HEK293 (cell line): Measurements from ENCODE around the gene GPATCH3.

Source experiments
- CTCF ChIA-PET: fragments of 350-600 bp; formaldehyde crosslinking; extraction: SDS; loops from one replicate; lab custom pipeline; 2021; ENCODE audit warnings: antibody characterized with exemption; lab: Yijun Ruan, JAX
- POLR2A ChIA-PET: fragments of 300-600 bp; formaldehyde crosslinking; extraction: SDS; loops from one replicate; lab custom pipeline; 2020; ENCODE audit warnings: antibody characterized with exemption, inconsistent platforms; lab: Yijun Ruan, JAX
- H3K27ac ChIP-seq: fragments of 200-500 bp; sonication (Bioruptor generic); 2 replicates; pipeline ENCODE4 v1.5.1; 2014; ENCODE audit warnings: low read depth, low read length, control low read depth, inconsistent platforms; ENCODE audit errors: extremely low read depth
- H3K36me3 ChIP-seq, 2 experiments: fragments of 200-500 bp in 1 of 2; sonication (Bioruptor generic) in 1 of 2; 1 replicate in 1 of 2; 2 replicates in 1 of 2; pipeline ENCODE4 v1.5.1; 2014 to 2017; ENCODE audit warnings: inconsistent platforms in 2 of 2, low read length in 2 of 2; ENCODE audit not compliant: control insufficient read depth in 2 of 2, insufficient read depth in 1 of 2
- H3K4me1 ChIP-seq: fragments of 200-500 bp; sonication (Bioruptor generic); 2 replicates; pipeline ENCODE4 v1.5.1; 2014; ENCODE audit warnings: mild to moderate bottlenecking, low read length, inconsistent platforms; ENCODE audit not compliant: control insufficient read depth, insufficient read depth
- H3K4me3 ChIP-seq: 2 replicates; pipeline ENCODE4 v1.5.1; 2011; ENCODE audit warnings: low read depth, mild to moderate bottlenecking, control low read depth, low read length, moderate library complexity
- H3K9me3 ChIP-seq: fragments of 200-500 bp; sonication (Bioruptor generic); 2 replicates; pipeline ENCODE4 v1.5.1; 2014; ENCODE audit warnings: low read depth, low read length, inconsistent platforms; ENCODE audit not compliant: control insufficient read depth, insufficient read depth
- ELK4 ChIP-seq: IDR thresholded peaks from 2 replicates; pipeline ENCODE4 v1.6.1; 2011; ENCODE audit warnings: mild to moderate bottlenecking, low read depth, low read length, borderline replicate concordance
- GLIS2 ChIP-seq: fragments of 450-650 bp; formaldehyde crosslinking; IDR thresholded peaks from 2 replicates; pipeline ENCODE4 v1.5.1; 2016; ENCODE audit warnings: missing biosample characterization, missing genetic modification characterization
- HIC1 ChIP-seq: fragments of 450-650 bp; formaldehyde crosslinking; IDR thresholded peaks from 2 replicates; pipeline ENCODE4 v1.5.1; 2016; ENCODE audit warnings: missing biosample characterization, missing genetic modification characterization
- KLF10 ChIP-seq: fragments of 450-650 bp; IDR thresholded peaks from 2 replicates; pipeline ENCODE4 v1.5.1; 2018; ENCODE audit warnings: missing biosample characterization, mild to moderate bottlenecking, missing genetic modification characterization
- ZBTB20 ChIP-seq: fragments of 450-650 bp; formaldehyde crosslinking; IDR thresholded peaks from 2 replicates; pipeline ENCODE4 v1.5.1; 2016; ENCODE audit warnings: missing biosample characterization, missing genetic modification characterization
- ZBTB26 ChIP-seq: fragments of 450-650 bp; formaldehyde crosslinking; optimal IDR thresholded peaks from 2 replicates; pipeline ENCODE3; 2016; ENCODE audit warnings: missing biosample characterization, mild to moderate bottlenecking, missing genetic modification characterization
- ZBTB6 ChIP-seq: fragments of 450-650 bp; formaldehyde crosslinking; IDR thresholded peaks from 2 replicates; pipeline ENCODE4 v1.5.1; 2017; ENCODE audit warnings: missing biosample characterization, missing genetic modification characterization
- ZNF121 ChIP-seq: fragments of 450-650 bp; formaldehyde crosslinking; IDR thresholded peaks from 2 replicates; pipeline ENCODE4 v1.5.1; 2016; ENCODE audit warnings: missing biosample characterization, missing genetic modification characterization
- ZNF157 ChIP-seq: fragments of 450-650 bp; formaldehyde crosslinking; IDR thresholded peaks from 2 replicates; pipeline ENCODE4 v1.5.1; 2016; ENCODE audit warnings: missing biosample characterization, missing genetic modification characterization
- ZNF335 ChIP-seq: fragments of 450-650 bp; formaldehyde crosslinking; conservative IDR thresholded peaks from 2 replicates; pipeline ENCODE4 v1.5.1; 2016; ENCODE audit warnings: missing biosample characterization, missing genetic modification characterization
- ZNF366 ChIP-seq: fragments of 450-650 bp; formaldehyde crosslinking; conservative IDR thresholded peaks from 2 replicates; pipeline ENCODE4 v1.5.1; 2016; ENCODE audit warnings: missing biosample characterization, missing genetic modification characterization
- ZNF416 ChIP-seq: fragments of 450-650 bp; formaldehyde crosslinking; IDR thresholded peaks from 2 replicates; pipeline ENCODE4 v1.5.1; 2016; ENCODE audit warnings: missing biosample characterization, missing genetic modification characterization
- ZNF488 ChIP-seq: fragments of 450-650 bp; formaldehyde crosslinking; IDR thresholded peaks from 2 replicates; pipeline ENCODE4 v1.5.1; 2016; ENCODE audit warnings: missing biosample characterization, missing genetic modification characterization
- ZNF510 ChIP-seq: fragments of 450-650 bp; formaldehyde crosslinking; IDR thresholded peaks from 2 replicates; pipeline ENCODE4 v1.5.1; 2018; ENCODE audit warnings: mild to moderate bottlenecking, missing genetic modification characterization, missing biosample characterization; ENCODE audit not compliant: insufficient replicate concordance
- ZNF530 ChIP-seq: fragments of 450-650 bp; formaldehyde crosslinking; IDR thresholded peaks from 2 replicates; pipeline ENCODE4 v1.5.1; 2016; ENCODE audit warnings: low read depth, missing biosample characterization, missing genetic modification characterization
- ZNF548 ChIP-seq: fragments of 450-650 bp; formaldehyde crosslinking; IDR thresholded peaks from 2 replicates; pipeline ENCODE4 v1.5.1; 2016; ENCODE audit warnings: missing biosample characterization, missing genetic modification characterization
- ZNF624 ChIP-seq: fragments of 450-650 bp; formaldehyde crosslinking; IDR thresholded peaks from 2 replicates; pipeline ENCODE4 v1.5.1; 2017; ENCODE audit warnings: missing biosample characterization, missing genetic modification characterization
- ZNF645 ChIP-seq: fragments of 450-650 bp; formaldehyde crosslinking; IDR thresholded peaks from 2 replicates; pipeline ENCODE4; 2016; ENCODE audit warnings: missing biosample characterization, missing genetic modification characterization
- ZNF707 ChIP-seq: fragments of 450-650 bp; formaldehyde crosslinking; IDR thresholded peaks from 2 replicates; pipeline ENCODE4 v1.5.1; 2016; ENCODE audit warnings: missing biosample characterization, missing genetic modification characterization
- ZNF76 ChIP-seq: fragments of 450-650 bp; formaldehyde crosslinking; IDR thresholded peaks from 2 replicates; pipeline ENCODE4; 2016; ENCODE audit warnings: low read depth, missing biosample characterization, missing genetic modification characterization, borderline replicate concordance
- ZNF768 ChIP-seq: fragments of 450-650 bp; formaldehyde crosslinking; IDR thresholded peaks from 2 replicates; pipeline ENCODE4 v1.5.1; 2018; ENCODE audit warnings: missing biosample characterization, mild to moderate bottlenecking, missing genetic modification characterization
- ZSCAN16 ChIP-seq: fragments of 450-650 bp; formaldehyde crosslinking; IDR thresholded peaks from 2 replicates; pipeline ENCODE4 v1.5.1; 2016; ENCODE audit warnings: missing biosample characterization, missing genetic modification characterization

The GPATCH3 gene

GRCh38 chr1:26857473-26858060 is 42.7 kb downstream of the GPATCH3 start:
- ChIA-PET POLR2A (interaction anchor here (0.9 to 1.5 kb wide), 3 partner anchors 9 to 32 kb away, joined by 3 to 5 read pairs (median 3); partner anchors contain the start of gene GPN2), CTCF (interaction anchor here (1.4 to 2.6 kb wide), 2 partner anchors 30 to 46 kb away, joined by 4 to 7 read pairs; no protein-coding TSS in a partner anchor)
- Histone ChIP-seq H3K36me3 (peaks cover 0 to 39% of the 10 kb centered on the region in 2 experiments; a peak in 1 of 3 replicates), H3K4me1 (no peaks in the 10 kb centered on the region), H3K4me3 (no peak overlapping the region), H3K9me3 (no peaks in the 10 kb centered on the region), H3K27ac (no peak overlapping the region)
- TF ChIP-seq ZBTB26 (peak; percentile 9), ZNF416 (tag by site-specific recombination) (no peak), HIC1 (no peak), ZNF488 (tag by site-specific recombination) (no peak), ZBTB20 (peak; percentile 49; the same call in 1 of the 2 replicates), ZNF157 (tag by site-specific recombination) (no peak)

- POLR2A ChIA-PET: interaction anchor here (1.2 to 2.3 kb wide), 2 partner anchors 8 to 15 kb away, joined by 3 to 9 read pairs; no protein-coding TSS in a partner anchor
- no peak for TF ChIP-seq ZNF707 (tag by site-specific recombination)
- TF ChIP-seq ZNF645 (tag by site-specific recombination): no peak
- TF ChIP-seq GLIS2 (tag by site-specific recombination): no peak
- no peak for TF ChIP-seq ZNF548 (tag by site-specific recombination)
- TF ChIP-seq ZNF768 (tag by site-specific recombination): no peak
- TF ChIP-seq ZNF530: no peak
- no peak for TF ChIP-seq ZNF76 (tag by site-specific recombination)
- TF ChIP-seq HIC1: no peak
- no peak for TF ChIP-seq ELK4
- no peak for TF ChIP-seq ZNF624
- peak; percentile 48; the same call in 1 of the 2 replicates for TF ChIP-seq ZNF335 (tag by site-specific recombination)
- no peak for TF ChIP-seq ZNF366 (tag by site-specific recombination)
- TF ChIP-seq ZSCAN16 (tag by site-specific recombination): no peak
- no peak for TF ChIP-seq ZNF121 (tag by site-specific recombination)
- no peak for TF ChIP-seq ZNF510
- TF ChIP-seq KLF10 (tag by site-specific recombination): no peak
- no peak for TF ChIP-seq ZBTB6 (tag by site-specific recombination)
Observed at GRCh38 chr1:26856604-26857469, 43.4 kb downstream of the GPATCH3 start.

More at GRCh38 chr1:26856604-26857469, 43.4 kb downstream of the GPATCH3 start:
- Histone ChIP-seq H3K9me3 (no peaks in the 10 kb centered on the region), H3K4me3 (no peak overlapping the region), H3K4me1 (no peaks in the 10 kb centered on the region), H3K27ac (no peak overlapping the region), H3K36me3 (peaks cover 0 to 46% of the 10 kb centered on the region in 2 experiments; a peak in 1 of 3 replicates)
- CTCF ChIA-PET: interaction anchor here (0.8 to 2.6 kb wide), 4 partner anchors 20 to 254 kb away, joined by 3 to 7 read pairs (median 4); no protein-coding TSS in a partner anchor
